Measurements from ENCODE around the gene CLEC4D.
"Not testable (repeated sequence)": the region's sequence is repeated elsewhere in the genome, so short reads cannot be mapped to it uniquely, and the experiment has no call there.

The CLEC4D gene

DNA sequence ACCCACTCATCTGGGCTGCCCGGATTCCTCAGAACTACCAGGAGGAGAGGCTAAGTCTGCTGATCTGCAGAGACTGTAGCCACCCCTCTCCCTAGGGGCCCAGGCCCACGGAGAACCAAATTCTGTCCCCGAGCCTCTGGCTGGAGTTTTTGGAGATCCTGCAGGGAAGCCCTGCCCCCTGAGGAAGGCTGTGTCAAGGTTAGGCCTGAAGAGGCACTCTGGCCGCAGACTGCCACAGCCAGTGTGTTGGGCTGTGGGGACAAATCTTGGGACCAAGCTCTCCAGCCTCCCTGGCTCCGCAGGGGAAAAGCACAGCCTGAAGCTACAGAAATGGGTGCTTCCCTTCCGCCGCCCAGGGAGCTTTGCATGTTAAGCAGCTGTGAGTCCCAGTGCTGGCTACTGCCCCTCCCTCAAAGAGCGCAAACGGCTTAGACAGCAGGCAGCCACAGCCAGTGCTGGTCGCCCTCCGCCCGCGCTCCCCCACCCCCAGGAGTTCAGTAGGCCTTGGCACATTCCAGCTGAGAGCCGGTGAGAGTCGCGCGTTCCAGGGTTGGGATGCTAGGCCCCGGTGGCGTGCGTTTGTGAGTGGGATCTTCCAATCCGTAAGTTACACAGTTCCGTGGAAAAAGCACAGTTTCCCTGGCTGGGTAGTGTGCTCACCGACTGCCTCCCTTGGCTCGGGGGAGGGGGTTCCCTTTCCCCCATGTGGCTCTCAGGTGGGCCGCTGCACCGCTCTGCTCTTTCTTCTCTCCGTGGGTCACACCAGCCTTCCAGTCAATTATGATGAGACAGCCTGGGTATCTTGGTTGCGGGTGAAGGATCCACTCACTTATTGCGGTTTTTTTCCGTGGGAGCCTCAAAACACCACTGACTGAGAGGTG, 14.2 kb downstream of the CLEC4D start (continued):
- TF ChIP-seq ZBTB17 (tag by site-specific recombination; IDR thresholded peaks at IDR 0.05) (no peak), ZNF544 (tag by site-specific recombination; IDR thresholded peaks at IDR 0.05) (no peak), ZNF560 (tag by site-specific recombination; IDR thresholded peaks at IDR 0.05; ENCODE audit: borderline replicate concordance) (no peak), ZNF473 (tag by site-specific recombination; IDR thresholded peaks at IDR 0.05) (no peak)
- TF ChIP-seq, protein P1, sequence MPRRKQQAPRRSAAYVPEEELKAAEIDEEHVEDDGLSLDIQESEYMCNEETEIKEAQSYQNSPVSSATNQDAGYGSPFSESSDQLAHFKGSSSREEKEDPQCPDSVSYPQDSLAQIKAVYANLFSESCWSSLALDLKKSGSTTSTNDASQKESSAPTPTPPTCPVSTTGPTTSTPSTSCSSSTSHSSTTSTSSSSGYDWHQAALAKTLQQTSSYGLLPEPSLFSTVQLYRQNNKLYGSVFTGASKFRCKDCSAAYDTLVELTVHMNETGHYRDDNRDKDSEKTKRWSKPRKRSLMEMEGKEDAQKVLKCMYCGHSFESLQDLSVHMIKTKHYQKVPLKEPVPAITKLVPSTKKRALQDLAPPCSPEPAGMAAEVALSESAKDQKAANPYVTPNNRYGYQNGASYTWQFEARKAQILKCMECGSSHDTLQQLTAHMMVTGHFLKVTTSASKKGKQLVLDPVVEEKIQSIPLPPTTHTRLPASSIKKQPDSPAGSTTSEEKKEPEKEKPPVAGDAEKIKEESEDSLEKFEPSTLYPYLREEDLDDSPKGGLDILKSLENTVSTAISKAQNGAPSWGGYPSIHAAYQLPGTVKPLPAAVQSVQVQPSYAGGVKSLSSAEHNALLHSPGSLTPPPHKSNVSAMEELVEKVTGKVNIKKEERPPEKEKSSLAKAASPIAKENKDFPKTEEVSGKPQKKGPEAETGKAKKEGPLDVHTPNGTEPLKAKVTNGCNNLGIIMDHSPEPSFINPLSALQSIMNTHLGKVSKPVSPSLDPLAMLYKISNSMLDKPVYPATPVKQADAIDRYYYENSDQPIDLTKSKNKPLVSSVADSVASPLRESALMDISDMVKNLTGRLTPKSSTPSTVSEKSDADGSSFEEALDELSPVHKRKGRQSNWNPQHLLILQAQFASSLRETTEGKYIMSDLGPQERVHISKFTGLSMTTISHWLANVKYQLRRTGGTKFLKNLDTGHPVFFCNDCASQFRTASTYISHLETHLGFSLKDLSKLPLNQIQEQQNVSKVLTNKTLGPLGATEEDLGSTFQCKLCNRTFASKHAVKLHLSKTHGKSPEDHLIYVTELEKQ (tag by site-specific recombination; IDR thresholded peaks at IDR 0.05; ENCODE audit: borderline replicate concordance): no peak

DNA sequence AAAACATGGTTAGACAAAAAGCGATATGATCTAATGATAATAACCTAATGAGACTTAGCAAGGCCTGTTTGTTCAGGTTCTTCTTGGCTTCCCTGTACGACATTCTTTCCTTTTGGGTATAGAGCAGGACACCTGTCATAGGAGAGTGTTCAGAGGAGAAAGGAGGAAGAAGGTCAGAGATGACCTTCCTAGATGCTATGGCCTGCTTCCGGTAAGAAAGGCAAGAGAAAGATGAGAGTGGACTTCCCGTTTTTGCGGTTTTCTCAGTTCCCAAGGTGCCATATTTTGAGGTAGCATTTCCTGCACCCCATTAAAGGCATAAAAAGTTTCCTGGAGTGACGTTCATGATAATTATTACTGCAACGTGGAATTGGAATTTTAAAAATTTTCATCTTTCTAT, 18.7 kb downstream of the CLEC4D start:
- ChIA-PET POLR2A (no interaction called here), CTCF (no interaction called here)
- Histone ChIP-seq H3K36me3 (ENCODE audit: control insufficient read depth in 2 of 2, insufficient read depth in 1 of 2, low read length in 2 of 2) (no peaks in the 10 kb centered on the region), H3K27ac (ENCODE audit: extremely low read depth, low read depth, low read length) (no peak overlapping the region), H3K4me3 (ENCODE audit: low read depth, low read length) (no peak overlapping the region), H3K4me1 (ENCODE audit: control insufficient read depth, insufficient read depth, low read length) (no peaks in the 10 kb centered on the region), H3K9me3 (ENCODE audit: control insufficient read depth, insufficient read depth, low read depth, low read length) (no peaks in the 10 kb centered on the region)
- TF ChIP-seq, protein P2, sequence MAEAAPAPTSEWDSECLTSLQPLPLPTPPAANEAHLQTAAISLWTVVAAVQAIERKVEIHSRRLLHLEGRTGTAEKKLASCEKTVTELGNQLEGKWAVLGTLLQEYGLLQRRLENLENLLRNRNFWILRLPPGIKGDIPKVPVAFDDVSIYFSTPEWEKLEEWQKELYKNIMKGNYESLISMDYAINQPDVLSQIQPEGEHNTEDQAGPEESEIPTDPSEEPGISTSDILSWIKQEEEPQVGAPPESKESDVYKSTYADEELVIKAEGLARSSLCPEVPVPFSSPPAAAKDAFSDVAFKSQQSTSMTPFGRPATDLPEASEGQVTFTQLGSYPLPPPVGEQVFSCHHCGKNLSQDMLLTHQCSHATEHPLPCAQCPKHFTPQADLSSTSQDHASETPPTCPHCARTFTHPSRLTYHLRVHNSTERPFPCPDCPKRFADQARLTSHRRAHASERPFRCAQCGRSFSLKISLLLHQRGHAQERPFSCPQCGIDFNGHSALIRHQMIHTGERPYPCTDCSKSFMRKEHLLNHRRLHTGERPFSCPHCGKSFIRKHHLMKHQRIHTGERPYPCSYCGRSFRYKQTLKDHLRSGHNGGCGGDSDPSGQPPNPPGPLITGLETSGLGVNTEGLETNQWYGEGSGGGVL (tag by site-specific recombination; IDR thresholded peaks at IDR 0.05): no peak
- no peak for TF ChIP-seq ZNF302 (tag by site-specific recombination; IDR thresholded peaks at IDR 0.05; ENCODE audit: low read depth)
- no peak for TF ChIP-seq ZNF610 (tag by site-specific recombination; IDR thresholded peaks at IDR 0.05; ENCODE audit: borderline replicate concordance)

DNA sequence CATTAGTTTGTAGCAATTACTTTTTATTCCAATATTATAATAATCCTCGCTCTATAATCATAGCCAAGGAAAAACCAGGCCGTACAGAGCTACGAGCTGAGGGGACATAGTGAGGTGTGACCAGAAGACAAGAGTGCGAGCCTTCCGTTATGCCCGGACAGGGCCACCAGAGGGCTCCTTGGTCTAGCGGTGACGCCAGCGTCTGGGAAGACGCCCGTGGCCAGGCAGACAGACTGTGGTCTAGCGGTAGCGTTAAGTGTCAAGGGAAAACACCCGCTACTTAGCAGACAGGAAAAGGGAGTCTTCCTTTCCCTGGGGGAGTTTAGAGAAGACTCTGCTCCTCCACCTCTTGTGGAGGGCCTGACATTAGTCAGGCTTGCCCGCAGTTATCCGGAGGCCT, 24.5 kb downstream of the CLEC4D start:
- CTCF ChIA-PET: interaction anchor here (0.6 kb wide), 1 partner anchor 38 kb away, joined by 3 read pairs; no protein-coding TSS in a partner anchor
- H3K9me3 ChIP-seq (ENCODE audit: control insufficient read depth, insufficient read depth, low read depth, low read length); H3K4me3 ChIP-seq (ENCODE audit: low read depth, low read length); POLR2A ChIA-PET; H3K4me1 ChIP-seq (ENCODE audit: control insufficient read depth, insufficient read depth, low read length); H3K36me3 ChIP-seq (ENCODE audit: control insufficient read depth in 2 of 2, insufficient read depth in 1 of 2, low read length in 2 of 2); H3K27ac ChIP-seq (ENCODE audit: extremely low read depth, low read depth, low read length): not testable (repeated sequence)

DNA sequence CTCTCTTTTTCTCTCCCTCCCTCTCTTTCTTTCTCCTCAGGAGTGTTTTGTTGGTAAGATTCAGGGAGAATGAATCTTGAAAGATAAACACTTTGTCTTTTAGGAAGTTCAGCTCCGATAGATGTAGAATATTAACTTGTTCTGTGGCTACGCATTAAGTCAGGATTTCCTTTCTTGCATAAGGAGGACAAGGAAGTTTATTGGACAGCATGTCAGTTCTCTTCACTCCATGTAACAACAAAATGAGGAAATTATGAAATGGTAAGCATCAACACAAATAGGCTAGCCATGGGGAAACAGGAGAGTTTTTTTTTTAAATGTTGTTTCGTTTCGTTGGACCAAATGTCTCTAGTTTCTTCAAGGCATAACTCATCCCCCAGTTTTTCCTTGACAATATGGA, 27.5 kb downstream of the CLEC4D start, which contains the start of gene CLEC4E:
Gene CLEC4E, minus strand, starts transcription at position 75 of the 400 bp plus-strand sequence. CDS start 108 bp downstream, outside the sequence.
- H3K36me3 ChIP-seq (ENCODE audit: control insufficient read depth in 2 of 2, insufficient read depth in 1 of 2, low read length in 2 of 2); POLR2A ChIA-PET; H3K4me3 ChIP-seq (ENCODE audit: low read depth, low read length); H3K27ac ChIP-seq (ENCODE audit: extremely low read depth, low read depth, low read length); H3K4me1 ChIP-seq (ENCODE audit: control insufficient read depth, insufficient read depth, low read length); H3K9me3 ChIP-seq (ENCODE audit: control insufficient read depth, insufficient read depth, low read depth, low read length): not testable (repeated sequence)
- CTCF ChIA-PET: interaction anchor here (0.6 to 4.8 kb wide), 3 partner anchors 70 to 144 kb away, joined by 3 to 128 read pairs (median 3); partner anchors contain the start of gene AICDA

DNA sequence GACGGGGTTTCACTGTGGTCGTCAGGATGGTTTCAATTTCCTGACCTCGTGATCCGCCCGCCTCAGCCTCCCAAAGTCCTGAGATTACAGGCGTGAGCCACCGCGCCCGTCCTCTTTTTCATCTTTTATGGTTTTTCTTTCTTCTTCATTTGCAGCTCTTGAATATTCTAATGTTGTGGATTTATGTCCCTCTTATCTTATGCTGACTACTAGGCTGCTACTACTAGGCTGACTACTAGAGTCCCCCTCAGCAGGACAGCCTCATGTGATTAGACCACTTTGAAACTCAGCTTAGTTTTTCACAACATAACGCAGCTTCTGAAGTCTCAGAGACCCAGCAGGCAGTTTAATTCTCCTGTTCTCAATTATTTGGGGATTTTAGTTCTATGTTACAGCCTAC, 28.3 kb downstream of the CLEC4D start:
- CTCF ChIA-PET: interaction anchor here (0.7 to 4.8 kb wide), 4 partner anchors 19 to 138 kb away, joined by 3 to 128 read pairs (median 3); partner anchors contain the start of gene AICDA
- Histone ChIP-seq H3K27ac (ENCODE audit: extremely low read depth, low read depth, low read length) (no peak overlapping the region), H3K4me1 (ENCODE audit: control insufficient read depth, insufficient read depth, low read length) (no peaks in the 10 kb centered on the region), H3K36me3 (ENCODE audit: control insufficient read depth in 2 of 2, insufficient read depth in 1 of 2, low read length in 2 of 2) (no peaks in the 10 kb centered on the region), H3K4me3 (ENCODE audit: low read depth, low read length) (no peak overlapping the region), H3K9me3 (ENCODE audit: control insufficient read depth, insufficient read depth, low read depth, low read length) (no peaks in the 10 kb centered on the region)
- POLR2A ChIA-PET: no interaction called here
- TF ChIP-seq SCRT1 (tag by site-specific recombination; IDR thresholded peaks at IDR 0.05; ENCODE audit: borderline replicate concordance) (no peak), ZNF266 (tag by site-specific recombination; IDR thresholded peaks at IDR 0.05; ENCODE audit: low read depth) (no peak), IKZF3 (tag by site-specific recombination; IDR thresholded peaks at IDR 0.05) (no peak), WT1 (tag by site-specific recombination; IDR thresholded peaks at IDR 0.05) (no peak), ZNF621 (tag by site-specific recombination; IDR thresholded peaks at IDR 0.05) (no peak), ZNF629 (tag by site-specific recombination; IDR thresholded peaks at IDR 0.05) (no peak), KLF8 (tag by site-specific recombination; IDR thresholded peaks at IDR 0.05) (no peak), MEIS1 (CRISPR knock-in tag; IDR thresholded peaks at IDR 0.05; ENCODE audit: borderline replicate concordance) (no peak), SP7 (tag by site-specific recombination; IDR thresholded peaks at IDR 0.05) (no peak)
- TF ChIP-seq, protein P3, sequence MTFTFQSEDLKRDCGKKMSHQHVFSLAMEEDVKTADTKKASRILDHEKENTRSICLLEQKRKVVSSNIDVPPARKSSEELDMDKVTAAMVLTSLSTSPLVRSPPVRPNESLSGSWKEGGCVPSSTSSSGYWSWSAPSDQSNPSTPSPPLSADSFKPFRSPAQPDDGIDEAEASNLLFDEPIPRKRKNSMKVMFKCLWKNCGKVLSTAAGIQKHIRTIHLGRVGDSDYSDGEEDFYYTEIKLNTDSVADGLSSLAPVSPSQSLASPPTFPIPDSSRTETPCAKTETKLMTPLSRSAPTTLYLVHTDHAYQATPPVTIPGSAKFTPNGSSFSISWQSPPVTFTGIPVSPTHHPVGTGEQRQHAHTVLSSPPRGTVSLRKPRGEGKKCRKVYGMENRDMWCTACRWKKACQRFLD (tag by site-specific recombination; IDR thresholded peaks at IDR 0.05): no peak

All from HEK293 (cell line).